GM23248 (cell line): ENCODE results near the gene HNMT.

Source experiments
- EZH2 ChIP-seq: fragments of 200-600 bp; sonication (generic); IDR thresholded peaks from 2 replicates; pipeline ENCODE4 v1.6.1; 2018; ENCODE audit warnings: antibody characterized with exemption, mild to moderate bottlenecking; ENCODE audit not compliant: insufficient read depth, poor library complexity, severe bottlenecking
- EZH2phosphoT487 ChIP-seq: fragments of 200-600 bp; sonication (generic); IDR thresholded peaks from 2 replicates; pipeline ENCODE4 v1.6.1; 2018; ENCODE audit warnings: antibody characterized with exemption, moderate library complexity, mild to moderate bottlenecking, low read depth; ENCODE audit not compliant: insufficient read depth

GRCh38 chr2:138037090-138037489 is 72.8 kb downstream of the HNMT start:
- TF ChIP-seq EZH2 (no peak), EZH2phosphoT487 (no peak)
